Endothelial cell of umbilical vein (primary cell): Measurements from ENCODE around the gene CCDC196.

ENCODE experiments used
- EZH2 ChIP-seq: IDR thresholded peaks from 2 replicates; pipeline ENCODE4 v1.6.1; 2012; ENCODE audit warnings: borderline replicate concordance, low read depth, mild to moderate bottlenecking, moderate library complexity, low read length, inconsistent platforms; ENCODE audit not compliant: severe bottlenecking
- FOS ChIP-seq: IDR thresholded peaks from 2 replicates; pipeline ENCODE4 v1.6.1; 2011; ENCODE audit warnings: mild to moderate bottlenecking, low read length, moderate library complexity, borderline replicate concordance; ENCODE audit not compliant: insufficient read depth
- GATA2 ChIP-seq: IDR thresholded peaks from 2 replicates; pipeline ENCODE4 v1.7.0; 2011; ENCODE audit warnings: low read depth, mild to moderate bottlenecking, moderate library complexity, mixed read lengths, low read length; ENCODE audit not compliant: insufficient read length, insufficient read depth
- JUN ChIP-seq: IDR thresholded peaks from 2 replicates; pipeline ENCODE4 v1.6.1; 2011; ENCODE audit warnings: borderline replicate concordance, low read depth; ENCODE audit not compliant: insufficient read length, insufficient read depth
- MAX ChIP-seq: IDR thresholded peaks from 2 replicates; pipeline ENCODE4 v1.6.1; 2011; ENCODE audit not compliant: insufficient read depth, insufficient read length
- POLR2A ChIP-seq: IDR thresholded peaks from 2 replicates; pipeline ENCODE4 v1.6.1; 2012; ENCODE audit warnings: low read depth, mild to moderate bottlenecking, control low read depth, low read length
- POLR2AphosphoS5 ChIP-seq: IDR thresholded peaks from 2 replicates; pipeline ENCODE4 v1.6.1; 2012; ENCODE audit warnings: low read depth, mild to moderate bottlenecking, control low read depth, low read length, moderate library complexity; ENCODE audit not compliant: insufficient read depth
- TF ChIP-seq, protein P1 (sequence below), 2 donors: IDR thresholded peaks; 1 replicate in 1 of 2; 2 replicates in 1 of 2; pipeline ENCODE4 v1.5.1; 2011; ENCODE audit warnings: low read length in 2 of 2, mild to moderate bottlenecking in 2 of 2, moderate library complexity in 2 of 2, control low read depth in 1 of 2, inconsistent platforms in 1 of 2, low read depth in 1 of 2; ENCODE audit not compliant: insufficient read depth in 1 of 2; ENCODE audit errors: extremely low read depth in 1 of 2

DNA sequence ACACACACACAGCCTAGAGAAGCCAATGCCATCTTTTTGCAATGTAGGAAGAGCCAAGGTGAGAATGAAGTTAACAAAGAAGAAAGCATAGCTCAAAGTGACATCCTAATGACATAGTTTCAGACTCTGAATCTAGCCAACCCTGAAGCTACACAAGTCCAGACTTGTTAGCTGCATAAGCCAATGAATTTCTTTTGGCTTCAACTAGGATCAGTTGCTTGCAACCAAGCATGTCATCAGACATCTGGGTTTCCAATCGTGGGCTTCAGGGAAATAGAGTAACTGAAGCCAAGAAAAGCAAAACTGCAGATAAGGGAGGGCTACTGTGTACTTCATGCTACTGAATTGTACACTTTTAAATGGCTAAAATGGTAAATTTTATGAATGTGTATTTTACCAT lies 17.4 kb downstream of the CCDC196 start:
- TF ChIP-seq, protein P1, sequence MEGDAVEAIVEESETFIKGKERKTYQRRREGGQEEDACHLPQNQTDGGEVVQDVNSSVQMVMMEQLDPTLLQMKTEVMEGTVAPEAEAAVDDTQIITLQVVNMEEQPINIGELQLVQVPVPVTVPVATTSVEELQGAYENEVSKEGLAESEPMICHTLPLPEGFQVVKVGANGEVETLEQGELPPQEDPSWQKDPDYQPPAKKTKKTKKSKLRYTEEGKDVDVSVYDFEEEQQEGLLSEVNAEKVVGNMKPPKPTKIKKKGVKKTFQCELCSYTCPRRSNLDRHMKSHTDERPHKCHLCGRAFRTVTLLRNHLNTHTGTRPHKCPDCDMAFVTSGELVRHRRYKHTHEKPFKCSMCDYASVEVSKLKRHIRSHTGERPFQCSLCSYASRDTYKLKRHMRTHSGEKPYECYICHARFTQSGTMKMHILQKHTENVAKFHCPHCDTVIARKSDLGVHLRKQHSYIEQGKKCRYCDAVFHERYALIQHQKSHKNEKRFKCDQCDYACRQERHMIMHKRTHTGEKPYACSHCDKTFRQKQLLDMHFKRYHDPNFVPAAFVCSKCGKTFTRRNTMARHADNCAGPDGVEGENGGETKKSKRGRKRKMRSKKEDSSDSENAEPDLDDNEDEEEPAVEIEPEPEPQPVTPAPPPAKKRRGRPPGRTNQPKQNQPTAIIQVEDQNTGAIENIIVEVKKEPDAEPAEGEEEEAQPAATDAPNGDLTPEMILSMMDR (IDR thresholded peaks at IDR 0.05; ENCODE audit: extremely low read depth in 1 of 2, insufficient read depth in 1 of 2, low read depth in 1 of 2, low read length in 2 of 2) = no peak
- TF ChIP-seq GATA2 = no peak
- TF ChIP-seq POLR2A = no peak
- no peak for TF ChIP-seq MAX
- no peak for TF ChIP-seq FOS
- no peak for TF ChIP-seq EZH2
- no peak for TF ChIP-seq POLR2AphosphoS5
- no peak for TF ChIP-seq JUN
